Cerebellar nuclear complex (tissue), 1 donor: ENCODE measurements around the gene DNAL1.
A peak's percentile ranks its signal among the peaks of the same experiment; 100 is the strongest.

Experiments
- DNase-seq, 2 experiments: peaks; one replicate each; lab custom pipeline; 2025; lab: John Stamatoyannopoulos, UW

DNAL1 gene

DNA sequence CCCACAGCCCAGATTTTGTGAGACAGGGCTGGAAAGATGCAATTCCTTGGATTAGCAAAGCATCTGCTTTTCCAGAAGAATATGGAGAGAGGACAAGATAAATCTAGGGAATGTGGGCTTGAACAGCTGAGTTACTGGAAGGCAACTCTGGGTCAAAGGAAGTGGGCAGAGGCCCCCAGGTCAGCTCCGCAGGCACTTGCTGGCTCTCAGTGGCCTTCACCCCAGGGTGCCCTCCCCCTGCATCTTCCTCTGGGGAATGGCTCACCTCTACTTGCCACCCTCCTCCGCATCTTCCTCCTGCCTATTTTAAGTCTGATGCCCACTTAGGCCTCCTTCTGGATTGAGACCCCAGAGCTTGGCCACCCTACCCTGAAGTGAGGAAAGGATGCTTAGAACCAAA is 79.9 kb downstream of the DNAL1 start:
- no peak for DNase-seq

DNA sequence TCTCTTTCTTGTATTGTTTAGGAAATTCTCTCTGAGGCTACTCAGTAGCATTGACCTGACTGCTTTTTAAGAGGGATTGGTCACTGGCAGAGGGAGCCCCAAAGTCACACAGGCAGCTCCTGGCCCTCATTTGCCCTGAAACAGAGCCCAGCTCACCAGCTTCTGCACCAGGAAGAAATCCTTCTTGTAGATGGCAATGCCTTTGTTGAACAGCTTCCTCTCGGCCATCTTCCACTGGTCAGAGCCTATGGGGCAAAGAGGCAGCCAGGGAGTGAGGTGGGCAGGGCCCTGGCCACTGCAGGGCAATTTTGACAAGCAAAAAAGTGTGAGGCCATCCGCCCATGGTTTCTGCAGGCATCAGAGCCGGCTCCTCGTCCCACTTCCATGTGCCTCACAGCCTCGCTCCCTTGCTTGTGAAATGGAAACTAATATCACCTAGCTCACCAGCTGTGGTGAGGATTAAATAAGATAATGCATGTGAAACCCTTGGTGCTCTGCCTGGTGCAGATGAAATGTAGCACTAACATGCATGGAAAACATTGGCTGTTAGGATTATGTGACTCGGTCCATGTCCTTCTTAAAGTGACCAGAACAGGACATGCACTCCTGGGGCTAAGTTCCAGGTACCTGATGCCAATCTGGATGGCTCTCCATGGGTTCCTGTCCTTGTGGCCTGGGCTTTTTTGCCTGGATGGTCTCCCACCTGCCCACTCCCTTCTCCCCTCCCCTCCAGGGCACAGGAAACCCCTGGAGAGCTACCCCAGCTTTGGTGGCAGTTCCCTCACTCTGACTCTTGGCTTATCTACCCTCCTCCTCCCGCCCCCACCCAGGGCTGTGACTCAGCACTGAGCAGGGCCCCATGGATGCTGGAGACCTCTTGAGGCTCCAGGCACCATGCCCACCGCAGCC is 80.6 kb downstream of the DNAL1 start:
- no peak for DNase-seq

- DNase-seq, result no peak
Observed at GRCh38 chr14:73726025-73726961, 81.5 kb downstream of the DNAL1 start.

DNA sequence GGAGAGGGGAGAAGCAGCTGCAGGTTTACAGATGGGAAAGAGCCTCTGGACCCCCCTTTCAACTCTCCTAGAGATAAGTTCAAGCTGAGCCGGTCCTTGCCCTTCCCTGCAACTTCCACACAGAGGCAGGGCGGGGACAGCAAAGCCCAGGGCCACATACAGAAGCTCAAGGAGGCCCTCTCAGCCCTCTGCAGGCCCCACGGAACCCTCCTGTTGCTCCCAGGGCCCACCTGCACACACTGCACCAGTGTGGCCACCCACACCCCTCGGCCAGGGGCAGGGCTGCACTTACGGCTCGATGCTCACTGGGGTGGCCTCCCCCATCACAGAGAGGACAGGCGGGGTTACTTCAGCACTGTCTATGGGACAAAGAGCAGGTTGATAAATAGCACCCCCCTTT is 82.4 kb downstream of the DNAL1 start:
- DNase-seq, result no peak

GRCh38 chr14:73728717-73729330 is 84.0 kb downstream of the DNAL1 start:
- DNase-seq, result peak in 1 of 2 experiments; percentile 12

DNA sequence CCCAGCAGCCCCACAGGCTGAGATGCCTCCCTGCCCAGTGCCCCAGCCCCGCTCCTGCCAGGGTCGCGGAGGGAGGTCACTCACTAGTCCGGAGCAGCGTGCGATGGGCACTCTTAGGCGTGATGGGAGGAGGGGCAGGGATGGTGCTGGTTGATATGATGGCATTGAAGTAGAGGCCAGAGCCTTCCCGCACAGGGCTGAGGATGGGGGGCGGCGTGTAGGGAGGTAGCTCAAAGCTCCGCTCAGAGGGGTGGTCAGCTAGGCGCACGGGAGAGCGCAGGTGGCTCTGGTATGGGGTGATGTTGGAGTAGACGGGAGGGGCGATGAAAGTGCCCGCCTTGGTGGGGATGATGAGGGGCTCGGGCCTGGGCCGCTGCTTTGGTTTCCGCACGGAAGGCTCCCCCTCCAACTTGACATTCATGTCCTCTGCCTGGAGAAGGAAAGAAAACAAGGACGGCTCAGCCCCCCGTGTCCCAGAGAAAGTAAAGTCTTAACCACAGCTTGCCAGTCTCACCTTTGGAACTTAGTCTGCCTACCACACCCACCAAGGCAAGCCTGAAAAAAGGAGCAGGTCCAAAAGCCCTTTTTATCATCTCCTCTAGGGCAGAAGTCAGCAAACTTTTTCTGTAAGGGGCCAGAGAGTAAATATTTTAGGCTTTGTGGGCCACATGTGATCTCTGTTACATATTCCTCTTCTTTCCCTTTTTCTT is 84.9 kb downstream of the DNAL1 start:
- no peak for DNase-seq

- no peak for DNase-seq
Observed at GRCh38 chr14:73731111-73731510, 86.3 kb downstream of the DNAL1 start.

DNA sequence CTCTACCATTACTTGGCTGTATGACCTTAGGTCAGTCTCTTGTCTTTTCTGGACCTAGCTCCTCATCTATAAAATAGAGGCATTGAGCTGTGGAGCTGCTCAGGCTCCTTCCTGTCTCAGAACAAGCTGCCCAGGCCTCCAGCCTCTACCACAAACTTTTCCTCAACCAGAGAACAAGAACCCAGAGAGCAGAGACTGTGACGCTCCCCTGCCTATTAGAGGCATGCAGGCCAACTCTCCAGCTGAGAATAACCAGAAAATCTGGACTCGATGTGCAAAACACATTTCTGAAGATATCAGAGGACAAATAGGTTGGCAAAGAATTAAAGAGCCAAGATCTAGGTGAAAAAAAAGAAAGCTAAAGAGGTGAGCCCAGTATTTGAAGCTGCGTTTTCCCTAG is 87.2 kb downstream of the DNAL1 start:
- no peak for DNase-seq

DNA sequence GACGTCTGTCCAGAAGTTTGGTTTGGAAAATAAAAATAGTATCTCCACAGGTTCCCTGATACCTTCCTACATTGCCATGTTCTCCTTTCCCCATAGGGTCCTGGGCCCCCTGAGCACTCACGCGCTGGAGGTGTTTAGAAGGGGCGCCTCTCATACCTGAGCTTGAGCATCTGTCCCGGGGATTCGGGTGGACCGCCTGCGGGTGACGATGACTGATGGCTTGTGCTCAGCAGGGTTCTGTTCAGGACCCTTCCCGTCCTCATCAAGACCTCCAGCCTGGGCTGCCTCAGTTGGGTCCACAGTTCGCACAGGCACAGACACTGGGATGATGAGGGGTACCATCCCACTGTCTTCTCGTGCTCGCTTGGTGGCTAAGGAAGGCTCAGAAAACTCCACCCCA is 92.1 kb downstream of the DNAL1 start:
- no peak for DNase-seq

- no peak for DNase-seq
Observed at GRCh38 chr14:73738518-73739173, 93.9 kb downstream of the DNAL1 start.

DNA sequence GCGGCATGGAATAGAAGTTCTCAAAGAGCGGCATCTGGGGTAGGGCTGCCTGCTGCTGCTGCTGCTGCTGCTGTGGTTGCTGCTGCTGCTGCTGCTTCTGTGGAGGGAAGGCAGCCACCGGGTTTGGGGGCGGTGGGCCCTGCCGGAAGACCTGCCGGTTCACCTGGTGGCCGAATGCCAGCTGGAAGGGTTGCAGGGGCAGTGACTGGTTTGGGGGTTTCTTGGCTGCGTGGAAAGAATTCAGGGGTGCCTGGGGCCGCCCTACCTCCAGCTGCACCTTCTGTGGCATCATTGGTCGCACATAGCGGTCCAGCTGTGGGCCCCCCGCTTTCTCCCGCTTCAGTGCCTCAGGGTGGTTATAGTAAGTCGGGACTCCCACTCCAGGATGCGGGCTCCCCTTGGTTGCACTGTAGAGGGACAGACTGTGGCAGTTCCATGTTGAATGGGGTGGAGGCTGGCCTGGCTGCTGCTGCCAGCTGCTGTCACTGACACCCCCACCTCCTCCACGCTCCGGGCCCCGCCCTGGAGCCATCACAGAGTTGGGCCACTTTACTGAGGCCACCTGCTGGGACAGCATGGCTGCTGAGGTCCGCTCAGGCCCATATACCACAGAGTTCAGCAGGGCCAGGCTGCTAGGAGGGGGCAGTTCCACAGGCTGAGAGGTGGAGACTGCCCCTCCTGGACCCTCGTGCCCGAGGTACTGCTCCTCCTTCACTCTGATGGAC is 94.5 kb downstream of the DNAL1 start:
- no peak for DNase-seq

- no peak for DNase-seq
Observed at GRCh38 chr14:73739899-73740617, 95.3 kb downstream of the DNAL1 start.

DNA sequence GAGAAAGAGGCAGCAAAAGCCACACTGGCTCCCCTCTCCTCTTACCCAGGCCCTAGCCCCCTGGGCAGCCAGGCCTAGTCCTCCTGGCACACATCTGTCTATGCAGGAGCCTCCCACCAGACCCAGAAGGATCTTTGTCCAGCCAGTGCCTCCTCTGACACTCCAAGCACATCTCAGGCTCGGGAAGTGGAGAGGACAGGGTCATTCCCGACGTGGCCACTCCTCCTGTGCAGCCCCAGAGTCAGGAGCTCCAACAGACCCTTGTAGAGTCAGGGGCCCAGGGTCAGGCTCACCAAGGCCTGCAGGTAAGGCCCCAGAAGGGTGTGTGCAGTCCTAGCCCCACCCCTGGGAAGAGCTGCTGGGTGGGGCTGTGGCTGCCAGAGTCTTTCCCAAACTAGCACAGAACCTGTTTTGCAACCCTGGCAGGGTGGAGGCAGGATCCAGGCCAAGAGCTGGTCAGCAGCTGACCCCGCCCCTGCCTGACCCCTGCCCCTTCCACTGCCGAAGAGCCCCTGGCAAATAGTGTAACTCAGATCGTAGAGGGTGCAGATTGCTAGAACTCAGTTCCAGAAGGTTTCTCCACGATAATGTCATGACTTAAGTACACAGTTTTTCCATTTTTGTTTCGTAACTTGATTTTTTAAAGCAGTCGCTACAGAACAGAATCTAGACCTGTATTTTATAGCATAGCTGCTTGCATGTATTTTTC is 96.0 kb downstream of the DNAL1 start:
- DNase-seq, result no peak

GRCh38 chr14:73741386-73741875 is 96.6 kb downstream of the DNAL1 start:
- no peak for DNase-seq

GRCh38 chr14:73741876-73742519 is 97.2 kb downstream of the DNAL1 start:
- DNase-seq, result no peak

DNA sequence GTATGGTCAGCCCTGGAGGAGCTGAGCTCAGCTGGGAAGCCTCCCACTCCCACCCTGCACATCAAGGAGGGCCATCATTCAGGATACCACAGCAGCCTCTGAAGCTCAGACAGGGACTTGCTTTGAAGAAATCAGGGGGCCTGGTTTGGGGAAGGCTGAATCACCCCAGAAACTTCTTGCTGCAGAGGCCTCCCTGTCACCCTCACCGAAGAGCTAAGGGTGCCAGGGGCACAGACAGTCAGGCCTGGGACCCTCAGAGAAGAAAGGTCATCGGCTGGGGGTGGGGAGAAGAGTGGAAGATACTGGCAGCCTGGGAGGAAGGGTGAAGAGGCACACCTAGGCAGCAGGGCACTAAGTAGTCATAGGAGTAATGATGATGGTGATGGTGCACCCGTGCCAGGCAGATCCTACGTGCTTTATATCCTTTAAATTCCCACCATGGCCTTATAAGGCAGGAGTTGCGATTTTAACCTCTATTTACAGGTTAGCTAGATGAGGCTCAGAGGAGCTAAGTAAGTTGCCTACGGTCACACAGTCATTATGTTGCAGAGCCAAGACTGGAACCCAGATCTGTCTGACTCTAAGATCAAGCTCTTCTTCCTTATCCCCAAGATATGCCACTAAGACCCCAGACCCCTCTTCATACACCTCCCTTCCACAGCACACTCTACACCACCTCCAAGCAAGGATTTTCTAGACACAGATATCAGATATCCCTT is 97.9 kb downstream of the DNAL1 start:
- DNase-seq, result no peak

- DNase-seq, result no peak
Observed at GRCh38 chr14:73743431-73743931, 98.7 kb downstream of the DNAL1 start.
